Measurements from ENCODE around the gene GNRH2.
"Not testable (repeated sequence)": the region's sequence is repeated elsewhere in the genome, so short reads cannot be mapped to it uniquely, and the experiment has no call there.

Gene GNRH2

DNA sequence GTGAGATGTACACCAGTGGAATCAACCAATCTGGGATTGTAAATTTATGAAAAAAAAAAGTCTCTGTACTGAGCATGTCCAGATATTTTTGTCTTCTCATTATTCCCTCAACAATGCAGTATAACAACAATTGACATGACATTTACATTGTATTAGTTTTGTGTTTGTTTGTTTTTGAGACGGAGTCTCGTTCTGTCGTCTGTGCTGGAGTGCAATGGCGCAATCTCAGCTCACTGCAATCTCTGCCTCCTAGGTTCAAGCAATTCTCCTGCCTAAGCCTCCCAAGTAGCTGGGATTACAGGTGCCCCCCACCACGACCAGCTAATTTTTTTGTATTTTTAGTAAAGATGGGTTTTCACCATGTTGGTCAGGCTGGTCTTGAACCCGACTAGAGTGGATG, 31.9 kb downstream of the GNRH2 start:
- DNase-seq: not testable (repeated sequence)

GRCh38 chr20:3077618-3078134, 34.3 kb downstream of the GNRH2 start:
- DNase-seq: no peak

DNA sequence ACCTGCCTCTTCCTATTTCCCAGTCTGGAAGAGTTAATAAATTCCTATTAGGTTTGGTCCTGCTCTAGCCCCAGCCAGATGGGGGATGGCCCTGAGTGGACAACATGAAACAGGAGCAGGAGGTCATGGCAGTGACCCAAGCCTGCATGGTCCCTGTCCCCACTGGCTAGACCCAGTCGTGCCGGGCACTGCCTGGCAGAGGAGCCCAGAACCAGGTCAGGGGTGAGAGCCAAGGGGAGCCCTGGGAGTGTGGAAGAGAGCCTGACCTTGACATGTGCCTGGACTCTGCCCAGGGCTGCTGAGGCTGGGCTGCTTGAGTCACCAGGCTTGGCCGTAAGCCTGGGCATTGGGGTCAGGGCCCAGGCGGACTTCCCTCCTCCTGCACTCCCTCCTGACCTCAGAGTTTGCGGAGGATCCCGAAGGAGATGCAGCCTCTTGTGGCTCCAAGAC, 37.5 kb downstream of the GNRH2 start:
- no peak for DNase-seq

DNA sequence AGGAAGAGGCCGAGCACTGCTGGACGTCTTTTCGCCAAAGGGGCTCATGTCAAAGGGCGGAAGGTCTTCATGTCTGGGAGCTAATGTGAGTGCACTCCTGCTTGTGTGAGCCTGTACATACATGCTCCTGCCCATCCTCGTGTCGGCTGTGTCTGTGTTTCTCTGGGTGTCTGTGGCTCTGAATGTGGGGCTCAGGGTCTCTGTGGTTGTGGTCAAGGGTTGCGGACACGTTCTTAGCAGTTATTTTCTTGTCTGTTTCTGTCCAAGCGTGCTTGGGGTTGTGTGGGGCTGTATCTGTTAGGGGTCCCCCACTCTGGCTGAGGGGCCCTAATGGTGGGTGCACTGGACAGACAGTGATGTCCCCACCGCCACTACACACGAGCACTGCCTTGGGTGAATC, 38.2 kb downstream of the GNRH2 start:
- no peak for DNase-seq

- no peak for DNase-seq
These were observed 39.0 kb downstream of the GNRH2 start for GRCh38 chr20:3082306-3082951.

DNA sequence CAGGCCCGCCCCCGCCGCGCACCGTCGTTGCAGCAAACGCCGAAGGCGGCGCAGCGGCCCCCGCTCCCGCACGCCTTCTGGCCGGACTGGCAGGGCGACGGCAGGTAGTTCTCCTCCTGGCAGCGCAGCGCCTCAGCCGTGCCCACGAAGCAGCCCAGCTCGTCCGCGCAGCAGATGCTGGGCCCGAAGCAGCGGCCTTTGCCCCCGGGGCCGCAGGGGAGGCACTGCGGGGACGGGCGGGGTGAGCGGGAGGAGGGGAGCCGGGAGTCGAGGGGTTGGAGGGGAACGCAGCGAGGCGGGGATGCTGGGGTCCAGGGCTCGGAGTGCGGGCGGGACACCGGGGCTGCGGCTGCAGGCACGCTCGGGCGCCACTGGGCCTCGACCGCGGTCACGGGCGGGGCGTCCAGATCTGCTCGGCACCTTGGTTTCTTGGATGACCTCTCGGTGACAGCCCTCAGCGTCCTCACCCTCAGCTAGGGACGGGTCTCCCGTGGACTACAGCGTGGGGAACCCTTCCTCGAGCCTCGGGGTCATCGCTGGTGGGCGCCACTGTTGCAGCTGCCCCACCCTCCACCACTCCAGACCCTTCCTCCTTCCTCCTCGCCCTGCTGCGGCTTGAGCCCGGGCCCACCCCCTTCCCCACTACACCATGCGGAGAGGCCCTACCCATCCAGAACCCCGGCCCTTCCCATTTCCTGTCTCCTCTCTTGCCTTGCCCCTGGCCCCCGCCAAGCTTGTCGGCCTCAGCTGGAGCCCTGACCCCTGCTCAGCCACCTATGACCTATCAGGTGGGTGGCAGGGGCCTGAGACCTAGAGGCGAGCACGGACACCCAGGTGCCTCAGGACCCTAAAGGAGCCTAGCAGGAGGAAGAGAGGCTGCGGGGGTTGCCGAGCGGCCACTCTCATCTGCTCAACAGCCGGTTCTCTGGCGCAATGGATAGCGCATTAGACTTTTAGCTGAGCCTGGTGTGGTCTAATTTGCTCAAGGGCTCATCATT, 39.8 kb downstream of the GNRH2 start:
- no peak for DNase-seq

DNA sequence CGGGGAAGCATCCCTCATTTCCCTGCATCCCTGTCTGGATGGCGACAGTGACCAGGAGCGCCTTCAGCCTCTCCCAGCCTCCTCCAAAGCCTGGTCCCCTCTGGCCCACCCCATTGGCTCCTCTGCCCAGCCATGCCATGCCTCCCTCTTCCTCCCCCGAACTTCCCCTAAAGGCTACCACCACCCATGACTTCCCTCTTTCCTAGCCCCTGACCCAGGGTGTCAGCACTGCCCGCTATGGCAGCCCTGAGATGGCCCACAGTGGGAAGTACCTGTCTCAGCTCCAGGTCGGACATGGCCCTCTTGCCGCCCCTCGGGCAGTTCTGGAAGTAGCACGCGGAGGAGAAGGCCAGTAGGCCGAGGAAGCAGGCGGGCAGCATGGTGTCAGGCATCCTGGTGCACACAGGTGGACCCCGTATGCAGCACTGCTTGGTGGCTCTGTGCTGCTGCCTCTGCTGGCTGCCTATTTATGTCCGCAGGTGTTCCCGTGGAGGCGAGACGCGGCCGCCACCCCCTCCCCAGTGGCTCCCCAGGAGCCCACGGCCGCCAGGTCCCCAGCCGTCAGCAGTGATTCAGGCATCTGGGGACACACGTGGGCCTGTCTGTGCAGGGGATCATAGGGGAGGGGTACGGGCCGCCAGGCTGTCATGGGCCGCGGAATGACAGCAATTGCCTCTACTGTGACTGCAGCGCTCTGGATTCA, 41.0 kb downstream of the GNRH2 start, which contains the start of gene AVP:
Gene AVP (minus strand): TSS at position 442 of the 703 bp plus-strand sequence. CDS start 50 bp downstream, at position 392.
- DNase-seq: no peak

DNA sequence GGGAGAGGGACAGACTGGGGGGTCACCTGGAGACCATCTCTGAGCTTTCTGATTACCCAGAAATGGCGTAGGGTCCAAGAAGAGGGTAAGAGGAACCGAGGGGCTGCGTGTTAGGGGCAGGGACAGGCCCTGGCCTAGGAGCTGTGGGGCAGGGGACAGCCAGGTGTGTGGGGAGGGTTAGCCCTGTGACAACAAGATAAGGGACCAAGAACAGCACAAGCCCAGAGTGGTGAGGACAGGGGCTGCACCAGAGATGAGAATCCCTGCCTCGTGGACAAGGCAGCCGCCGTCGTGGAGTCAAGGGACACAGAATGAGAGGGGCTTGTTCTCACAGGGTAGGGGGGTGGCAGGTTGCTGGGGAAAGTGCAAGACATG, 41.6 kb downstream of the GNRH2 start:
- no peak for DNase-seq

GRCh38 chr20:3085571-3086072, 42.2 kb downstream of the GNRH2 start:
- DNase-seq: no peak

DNA sequence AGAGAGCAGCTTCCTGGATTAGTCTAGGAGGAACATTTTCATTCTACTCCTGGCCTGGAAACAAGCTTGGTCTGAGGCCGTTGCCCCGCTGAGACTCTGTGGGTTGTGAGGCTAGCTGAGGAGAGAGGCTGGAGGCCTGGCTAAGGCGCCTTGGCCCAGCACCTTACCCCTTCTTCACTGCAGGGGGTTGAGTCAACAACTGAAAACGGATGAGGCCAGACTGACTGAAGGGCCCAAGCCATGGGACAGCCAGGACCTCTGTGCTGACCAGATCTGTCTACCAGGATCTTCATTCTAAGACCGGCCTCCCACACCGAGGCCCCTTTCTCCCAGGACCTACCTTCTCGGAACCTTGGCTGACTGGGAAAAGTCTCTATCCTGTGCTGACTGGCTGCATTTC, 44.6 kb downstream of the GNRH2 start:
- no peak for DNase-seq

GRCh38 chr20:3090565-3090964, 47.1 kb downstream of the GNRH2 start:
- no peak for DNase-seq

- DNase-seq: peak; percentile 59
These were observed 49.4 kb downstream of the GNRH2 start for GRCh38 chr20:3092611-3093379.

- peak; percentile 17 for DNase-seq
These were observed 50.5 kb downstream of the GNRH2 start for GRCh38 chr20:3093861-3094361.

DNA sequence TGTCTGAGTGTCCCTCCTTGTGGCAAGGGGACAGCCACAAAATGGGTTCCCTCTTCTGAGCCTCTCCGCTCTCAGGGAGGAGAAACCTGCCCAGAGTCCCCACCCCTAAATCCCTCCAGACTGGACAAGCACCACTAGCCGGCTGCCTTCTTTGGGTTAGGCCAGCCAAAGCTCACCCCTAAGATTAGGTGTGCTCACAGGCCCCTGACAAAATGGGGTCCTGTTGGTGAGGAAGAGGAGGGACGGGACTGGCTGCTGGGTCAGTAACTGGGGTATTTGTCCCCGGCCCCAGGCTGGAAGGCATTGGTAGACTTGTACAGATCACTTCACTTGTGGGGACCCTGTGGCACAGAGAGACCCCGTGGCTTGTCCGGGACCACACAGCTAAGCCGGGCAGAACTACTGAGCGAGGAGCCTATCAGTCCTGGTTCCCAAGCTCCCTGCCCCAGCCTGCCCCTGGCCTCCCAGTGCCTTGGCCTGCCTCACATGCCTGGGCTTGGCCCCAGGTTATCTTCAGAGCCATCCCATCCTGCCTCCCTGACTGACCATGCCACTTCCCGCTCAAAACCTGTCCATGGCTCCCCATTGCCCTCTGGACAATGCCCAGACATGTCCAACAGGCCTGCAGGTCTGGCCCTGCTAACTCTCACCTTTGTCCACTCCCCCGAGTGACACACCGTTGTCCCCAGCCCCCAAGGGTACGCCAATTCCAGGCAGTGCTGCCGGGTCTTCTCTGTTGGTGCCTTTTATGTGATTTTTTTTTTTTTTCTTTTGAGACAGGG, 51.6 kb downstream of the GNRH2 start:
- DNase-seq: no peak

All from stimulated activated CD4-positive, alpha-beta T cell treated with anti-CD3 and anti-CD28 coated beads, Interleukin-4, amount 100 ng/mL, for 1 hour (primary cell).